ENCODE results near the gene SENP6.

The SENP6 gene

DNA sequence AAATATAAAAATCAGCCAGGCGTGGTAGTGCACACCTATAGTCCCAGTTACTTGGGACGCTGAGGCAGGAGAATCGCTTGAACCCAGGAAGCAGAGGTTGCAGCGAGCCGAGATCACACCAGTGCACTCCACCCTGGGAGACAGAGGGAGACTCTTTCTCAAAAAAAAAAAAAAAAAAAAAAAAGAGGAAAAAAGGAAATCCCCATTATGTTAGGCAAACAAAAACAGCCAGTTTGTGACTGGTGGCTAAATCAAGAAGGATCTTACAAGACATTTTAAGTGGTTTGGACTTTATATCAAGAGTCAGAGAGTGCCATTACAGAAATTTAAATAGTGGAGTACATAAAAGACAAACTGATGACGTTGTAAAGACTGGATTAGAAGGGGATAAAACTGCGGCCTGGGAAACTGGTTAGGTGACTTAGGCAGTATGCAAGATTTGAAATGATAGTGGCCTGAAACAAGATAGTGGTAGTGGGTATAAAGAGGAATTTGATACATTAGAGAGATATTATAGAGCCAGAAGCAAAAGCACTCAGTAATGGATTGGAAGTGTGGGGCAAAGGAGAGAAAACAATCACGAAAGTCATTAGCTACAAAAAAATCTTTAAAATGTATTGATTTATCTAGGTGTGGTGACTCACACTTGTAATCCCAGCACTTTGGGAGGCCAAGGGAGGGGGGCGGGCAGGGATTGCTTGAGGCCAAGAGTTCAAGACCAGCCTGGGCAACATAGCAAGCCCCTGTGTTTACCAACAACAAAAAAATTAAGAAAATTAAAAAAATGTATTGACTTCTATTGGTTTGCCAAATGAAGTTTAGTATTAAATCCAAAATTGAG, 145.7 kb downstream of the SENP6 start:
- no peak for DNase-seq
- Histone ChIP-seq H2BK120ac (ENCODE audit: low read depth, low read length) (no peak overlapping the region), H3K27me3 (ENCODE audit: control insufficient read depth in 1 of 2, insufficient read depth in 1 of 2, low read length in 2 of 2) (peaks cover 0 to 2% of the 10 kb centered on the region in 2 experiments), H2AK5ac (ENCODE audit: low read length, severe bottlenecking) (no peak overlapping the region), H3K4me3 (ENCODE audit: insufficient read depth in 1 of 2, low read depth in 1 of 2, low read length in 2 of 2) (no peak overlapping the region), H3K27ac (ENCODE audit: low read length, poor library complexity, severe bottlenecking) (no peak overlapping the region), H3K4me2 (ENCODE audit: low read length, poor library complexity, severe bottlenecking) (no peak overlapping the region), H3K14ac (ENCODE audit: low read length in 2 of 2) (no peak overlapping the region), H3K4me1 (ENCODE audit: control insufficient read depth, insufficient read depth, low read depth, low read length) (peaks cover 6% of the 10 kb centered on the region), H3K4ac (ENCODE audit: low read depth in 1 of 2, low read length in 2 of 2) (no peak overlapping the region), H3K36me3 (ENCODE audit: control insufficient read depth in 1 of 2, insufficient read depth in 2 of 2, low read depth in 1 of 2, low read length in 2 of 2) (no peaks in the 10 kb centered on the region), H2AFZ (ENCODE audit: low read depth, low read length) (no peak overlapping the region), H2BK15ac (ENCODE audit: low read depth, poor library complexity, severe bottlenecking) (no peak overlapping the region), H3K23ac (ENCODE audit: low read length in 2 of 2) (no peak overlapping the region), H4K91ac (ENCODE audit: low read length) (no peak overlapping the region), H2BK12ac (ENCODE audit: low read length in 2 of 2) (no peak overlapping the region), H4K8ac (ENCODE audit: low read length) (no peak overlapping the region), H2BK5ac (ENCODE audit: low read depth, low read length, poor library complexity, severe bottlenecking) (no peak overlapping the region), H3K9ac (ENCODE audit: low read length) (peak overlapping the region; percentile 98), H3K79me1 (replicated peaks; ENCODE audit: low read length, poor library complexity, severe bottlenecking) (peaks cover 4% of the 10 kb centered on the region), H3K18ac (ENCODE audit: low read depth in 1 of 2, low read length in 2 of 2) (no peak overlapping the region), H3K9me3 (ENCODE audit: control insufficient read depth, low read length) (no peaks in the 10 kb centered on the region)
- WGBS: 95% methylated on average over 6 of the region's 9 CpGs

DNA sequence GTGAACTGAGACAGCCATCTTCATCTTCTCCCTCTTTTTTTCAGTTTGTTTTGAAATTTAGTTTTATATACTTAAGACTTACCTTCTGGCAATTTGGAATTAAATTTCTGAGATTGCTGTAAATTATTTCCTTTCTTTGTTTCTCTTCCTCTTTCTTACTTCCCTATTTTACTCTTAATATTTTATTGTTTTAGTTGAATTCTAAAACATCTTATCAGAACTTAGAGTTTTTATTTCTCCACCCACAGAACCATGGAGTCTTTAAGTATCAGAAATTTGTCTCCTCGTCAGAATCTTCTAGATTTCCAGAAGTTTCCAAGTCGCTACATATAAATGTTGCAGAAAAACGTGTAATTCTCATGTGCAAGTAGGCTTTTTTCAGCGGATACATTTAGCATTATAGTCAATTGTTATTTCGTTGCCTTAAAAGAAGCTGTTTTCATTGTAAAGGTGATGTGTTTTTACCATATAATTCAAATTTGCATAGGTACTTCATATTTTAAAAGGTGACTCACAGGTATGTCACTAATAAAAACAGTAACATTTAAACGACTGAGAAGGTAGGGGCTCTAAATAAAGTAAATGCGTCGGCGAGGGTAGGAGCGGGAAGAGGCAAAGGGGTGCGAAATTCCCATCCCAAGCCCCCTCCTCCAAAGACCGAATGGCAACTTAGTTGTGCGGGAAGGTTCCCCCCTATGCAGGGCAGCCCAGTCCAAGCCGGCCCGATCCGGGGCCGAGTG, 146.5 kb downstream of the SENP6 start:
- Histone ChIP-seq H3K9ac (ENCODE audit: low read length) (peak overlapping the region; percentile 98), H4K91ac (ENCODE audit: low read length) (peak overlapping the region; percentile 85), H2BK5ac (ENCODE audit: low read depth, low read length, poor library complexity, severe bottlenecking) (peak overlapping the region; percentile 45), H3K23ac (ENCODE audit: low read length in 2 of 2) (no peak overlapping the region), H2AK5ac (ENCODE audit: low read length, severe bottlenecking) (no peak overlapping the region), H3K27ac (ENCODE audit: low read length, poor library complexity, severe bottlenecking) (peak overlapping the region; percentile 77), H2BK120ac (ENCODE audit: low read depth, low read length) (peak overlapping the region; percentile 93), H3K9me3 (ENCODE audit: control insufficient read depth, low read length) (no peaks in the 10 kb centered on the region), H2AFZ (ENCODE audit: low read depth, low read length) (peak overlapping the region; percentile 87), H3K36me3 (ENCODE audit: control insufficient read depth in 1 of 2, insufficient read depth in 2 of 2, low read depth in 1 of 2, low read length in 2 of 2) (no peaks in the 10 kb centered on the region), H3K4me1 (ENCODE audit: control insufficient read depth, insufficient read depth, low read depth, low read length) (peaks cover 6% of the 10 kb centered on the region), H3K4me3 (ENCODE audit: insufficient read depth in 1 of 2, low read depth in 1 of 2, low read length in 2 of 2) (peak overlapping the region; percentile 100), H2BK12ac (ENCODE audit: low read length in 2 of 2) (peak overlapping the region; percentile 63 to 97), H3K18ac (ENCODE audit: low read depth in 1 of 2, low read length in 2 of 2) (peak overlapping the region; percentile 85 to 97), H4K8ac (ENCODE audit: low read length) (peak overlapping the region; percentile 52), H3K4ac (ENCODE audit: low read depth in 1 of 2, low read length in 2 of 2) (peak overlapping the region; percentile 35 to 81), H3K14ac (ENCODE audit: low read length in 2 of 2) (peak overlapping the region; percentile 1 to 95), H3K27me3 (ENCODE audit: control insufficient read depth in 1 of 2, insufficient read depth in 1 of 2, low read length in 2 of 2) (peaks cover 0 to 2% of the 10 kb centered on the region in 2 experiments), H2BK15ac (ENCODE audit: low read depth, poor library complexity, severe bottlenecking) (peak overlapping the region; percentile 82), H3K79me1 (replicated peaks; ENCODE audit: low read length, poor library complexity, severe bottlenecking) (peaks cover 4% of the 10 kb centered on the region), H3K4me2 (ENCODE audit: low read length, poor library complexity, severe bottlenecking) (peak overlapping the region; percentile 96)
- no peak for DNase-seq
- WGBS: 19% methylated on average over 14 of the region's 17 CpGs

DNA sequence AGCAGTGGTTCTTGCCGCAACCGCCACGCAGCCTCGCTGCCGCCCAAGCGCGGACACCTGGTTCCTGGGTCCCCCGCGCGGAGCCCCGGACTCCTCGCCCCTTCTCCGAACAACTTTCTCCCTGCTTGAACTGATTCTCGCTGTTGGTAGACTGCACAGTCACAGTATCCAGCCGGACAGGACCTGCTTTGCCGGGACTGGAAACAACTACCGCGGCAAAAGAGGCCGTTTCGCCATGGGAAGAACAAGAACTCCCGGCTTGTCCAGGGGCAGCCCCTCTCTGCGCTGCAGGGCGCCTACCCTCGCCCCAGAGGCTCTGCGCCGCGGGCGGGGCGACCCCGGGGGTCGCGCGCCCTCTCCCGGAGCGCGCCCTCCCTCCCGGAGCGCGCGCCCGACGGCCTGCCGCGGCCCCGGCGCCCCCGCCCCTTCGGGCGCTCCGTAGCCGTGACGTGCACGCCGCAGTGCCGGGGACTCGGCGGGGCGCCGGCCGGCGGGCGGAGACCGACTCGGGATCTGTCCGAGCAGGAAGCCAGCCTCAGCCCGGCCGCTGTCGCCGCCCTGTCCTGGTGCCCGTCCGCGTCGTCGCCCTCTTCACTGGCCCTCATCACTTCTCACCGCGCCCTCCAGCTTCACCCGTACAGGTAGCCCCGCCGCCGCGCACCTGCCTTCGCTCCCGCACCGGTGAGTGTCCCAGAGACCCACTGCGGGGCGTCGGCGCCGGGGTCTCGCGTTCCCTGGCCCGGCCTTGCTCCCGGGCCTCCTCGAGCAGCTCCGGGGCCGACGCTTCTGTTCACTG, 147.3 kb downstream of the SENP6 start, which contains the start of gene MYO6:
Gene MYO6, plus strand, starts transcription at position 497 of the 796 bp plus-strand sequence. CDS start 68,309 bp downstream, outside the sequence.
- H2BK15ac ChIP-seq (ENCODE audit: low read depth, poor library complexity, severe bottlenecking): peak within 1 kb of the TSS; percentile 82
- no peaks in the 10 kb centered on the region for H3K9me3 ChIP-seq (ENCODE audit: control insufficient read depth, low read length)
- H3K4ac ChIP-seq (ENCODE audit: low read depth in 1 of 2, low read length in 2 of 2): peak within 1 kb of the TSS; percentile 82 to 99
- H3K4me2 ChIP-seq (ENCODE audit: low read length, poor library complexity, severe bottlenecking): peak within 1 kb of the TSS; percentile 96
- H3K4me3 ChIP-seq (ENCODE audit: insufficient read depth in 1 of 2, low read depth in 1 of 2, low read length in 2 of 2): peak within 1 kb of the TSS; percentile 100
- H2BK120ac ChIP-seq (ENCODE audit: low read depth, low read length): peak within 1 kb of the TSS; percentile 93
- peaks cover 9% of the 10 kb centered on the region for H3K4me1 ChIP-seq (ENCODE audit: control insufficient read depth, insufficient read depth, low read depth, low read length)
- no peaks in the 10 kb centered on the region for H3K36me3 ChIP-seq (ENCODE audit: control insufficient read depth in 1 of 2, insufficient read depth in 2 of 2, low read depth in 1 of 2, low read length in 2 of 2)
- peak within 1 kb of the TSS; percentile 67 to 100 for H3K23ac ChIP-seq (ENCODE audit: low read length in 2 of 2)
- peaks cover 0 to 2% of the 10 kb centered on the region in 2 experiments for H3K27me3 ChIP-seq (ENCODE audit: control insufficient read depth in 1 of 2, insufficient read depth in 1 of 2, low read length in 2 of 2)
- H2BK12ac ChIP-seq (ENCODE audit: low read length in 2 of 2): peak within 1 kb of the TSS; percentile 63 to 97
- peak within 1 kb of the TSS; percentile 87 for H2AFZ ChIP-seq (ENCODE audit: low read depth, low read length)
- no peak within 1 kb of the TSS for H2AK5ac ChIP-seq (ENCODE audit: low read length, severe bottlenecking)
- peak within 1 kb of the TSS; percentile 45 for H2BK5ac ChIP-seq (ENCODE audit: low read depth, low read length, poor library complexity, severe bottlenecking)
- H3K79me1 ChIP-seq (replicated peaks; ENCODE audit: low read length, poor library complexity, severe bottlenecking): peaks cover 4% of the 10 kb centered on the region
- peak within 1 kb of the TSS; percentile 89 for H4K8ac ChIP-seq (ENCODE audit: low read length)
- peak within 1 kb of the TSS; percentile 1 to 100 for H3K14ac ChIP-seq (ENCODE audit: low read length in 2 of 2)
- 2% methylated on average over 85 of the region's 97 CpGs for WGBS
- DNase-seq: peak; percentile 68
- H3K27ac ChIP-seq (ENCODE audit: low read length, poor library complexity, severe bottlenecking): peak within 1 kb of the TSS; percentile 77
- H4K91ac ChIP-seq (ENCODE audit: low read length): peak within 1 kb of the TSS; percentile 96
- peak within 1 kb of the TSS; percentile 98 to 99 for H3K18ac ChIP-seq (ENCODE audit: low read depth in 1 of 2, low read length in 2 of 2)
- peak within 1 kb of the TSS; percentile 98 for H3K9ac ChIP-seq (ENCODE audit: low read length)
